GM23248 (cell line): Measurements from ENCODE around the gene TBX1.

Experiments
- EZH2 ChIP-seq: fragments of 200-600 bp; sonication (generic); IDR thresholded peaks from 2 replicates; pipeline ENCODE4 v1.6.1; 2018; ENCODE audit warnings: antibody characterized with exemption, mild to moderate bottlenecking; ENCODE audit not compliant: insufficient read depth, poor library complexity, severe bottlenecking
- EZH2phosphoT487 ChIP-seq: fragments of 200-600 bp; sonication (generic); IDR thresholded peaks from 2 replicates; pipeline ENCODE4 v1.6.1; 2018; ENCODE audit warnings: antibody characterized with exemption, moderate library complexity, mild to moderate bottlenecking, low read depth; ENCODE audit not compliant: insufficient read depth

GRCh38 chr22:19718456-19719049 is 42.0 kb upstream of the TBX1 start:
- TF ChIP-seq EZH2phosphoT487 (no peak), EZH2 (no peak)
